H1 (cell line): ENCODE results near the gene EPHA5. TPM values are rescaled to one million over a fixed set of nuclear protein-coding genes. Genes with fewer than 3 reads are reported as not detected.

ENCODE experiments used
- CTCF ChIA-PET: fragments of 300-600 bp; sonication (Branson Sonifier 250); formaldehyde crosslinking; loops from one replicate; lab custom pipeline; 2021; ENCODE audit not compliant: partially characterized antibody; lab: Charles Lee
- POLR2A ChIA-PET: fragments of 300-600 bp; sonication (Branson Sonifier 250); formaldehyde crosslinking; loops from one replicate; lab custom pipeline; 2021; ENCODE audit warnings: inconsistent platforms; ENCODE audit not compliant: partially characterized antibody; lab: Charles Lee
- DNase-seq, 2 experiments: peaks; one replicate each; pipeline versions ENCODE4 v3.0.0 to v3.0.0-alpha.2; 2010 to 2022; ENCODE audit warnings: low spot score in 2 of 2, low read depth in 1 of 2, mixed read lengths in 1 of 2
- FAIRE-seq: peaks from 2 replicates; lab custom pipeline; 2011; peaks lifted over from hg19 to GRCh38; lab: Jason Lieb, UNC
- H2AFZ ChIP-seq: 2 replicates; pipeline ENCODE4 v1.8.1; 2012; ENCODE audit warnings: low read length, inconsistent platforms
- H2AK5ac ChIP-seq: 2 replicates; pipeline ENCODE4 v1.6.1; 2013; ENCODE audit warnings: low read depth, low read length
- H2BK120ac ChIP-seq: replicated peaks from 2 replicates; pipeline ENCODE3; 2013; ENCODE audit warnings: low read depth, low read length, inconsistent platforms
- H2BK12ac ChIP-seq: 2 replicates; pipeline ENCODE4 v1.6.1; 2013; ENCODE audit warnings: low read depth, low read length
- H2BK15ac ChIP-seq: 2 replicates; pipeline ENCODE4 v1.6.1; 2013; ENCODE audit warnings: low read length
- H2BK20ac ChIP-seq: 2 replicates; pipeline ENCODE4 v1.6.1; 2013; ENCODE audit warnings: low read length
- H2BK5ac ChIP-seq: 2 replicates; pipeline ENCODE4 v1.6.1; 2013; ENCODE audit warnings: low read depth, low read length
- H3K14ac ChIP-seq: 2 replicates; pipeline ENCODE4 v1.6.1; 2013; ENCODE audit warnings: inconsistent platforms; ENCODE audit not compliant: insufficient read length
- H3K18ac ChIP-seq: 2 replicates; pipeline ENCODE4 v1.6.1; 2013; ENCODE audit warnings: low read length; ENCODE audit errors: extremely low read depth
- H3K23ac ChIP-seq: 2 replicates; pipeline ENCODE4 v1.6.1; 2013; ENCODE audit warnings: inconsistent platforms; ENCODE audit not compliant: insufficient read length
- H3K23me2 ChIP-seq: 2 replicates; pipeline ENCODE4 v1.6.1; 2013; ENCODE audit warnings: low read depth, low read length
- H3K27ac ChIP-seq: 2 replicates; pipeline ENCODE4 v1.6.1; 2011; ENCODE audit warnings: low read depth, low read length, inconsistent platforms
- H3K27me3 ChIP-seq, 4 experiments: replicated peaks in 1 of 4; 1 replicate in 1 of 4; 2 replicates in 3 of 4; pipeline versions ENCODE4 v1.6.1 to v1.8.1; 2011 to 2013; ENCODE audit warnings: low read length in 3 of 4, mild to moderate bottlenecking in 3 of 4, inconsistent platforms in 2 of 4, mixed read lengths in 2 of 4, moderate library complexity in 1 of 4; ENCODE audit not compliant: control insufficient read depth in 3 of 4, insufficient read depth in 3 of 4; ENCODE audit errors: extremely low read depth in 1 of 4
- H3K36me3 ChIP-seq, 4 experiments: 2 replicates each; pipeline versions ENCODE4 v1.6.1 to v1.8.1; 2011 to 2013; ENCODE audit warnings: mild to moderate bottlenecking in 4 of 4, low read length in 3 of 4, moderate library complexity in 2 of 4, control low read depth in 1 of 4, inconsistent platforms in 1 of 4; ENCODE audit not compliant: insufficient read depth in 4 of 4, control insufficient read depth in 2 of 4
- H3K4ac ChIP-seq: replicated peaks from 2 replicates; pipeline ENCODE3; 2013; ENCODE audit warnings: low read length, low read depth, mixed read lengths, inconsistent platforms; ENCODE audit not compliant: insufficient read length
- H3K4me1 ChIP-seq, 4 experiments: replicated peaks in 1 of 4; 1 replicate in 1 of 4; 2 replicates in 3 of 4; pipeline versions ENCODE4 v1.6.1 to v1.8.1; 2011 to 2013; ENCODE audit warnings: low read length in 3 of 4, inconsistent platforms in 2 of 4, mixed read lengths in 1 of 4; ENCODE audit not compliant: insufficient read depth in 4 of 4, control insufficient read depth in 3 of 4
- H3K4me2 ChIP-seq, 2 experiments: 2 replicates each; pipeline versions ENCODE4 v1.6.1 to v1.8.1; 2011 to 2013; ENCODE audit warnings: low read depth in 2 of 2, low read length in 2 of 2, control low read depth in 1 of 2, inconsistent platforms in 1 of 2, mild to moderate bottlenecking in 1 of 2; ENCODE audit not compliant: insufficient read depth in 1 of 2
- H3K4me3 ChIP-seq, 4 experiments: fragments of 200-600, 300-600 bp in 1 of 4; sonication (generic), shearing (Covaris generic), sonication (Bioruptor Twin) in 1 of 4; 2 replicates each; pipeline versions ENCODE4 v1.5.1 to v1.8.1; 2011 to 2016; ENCODE audit warnings: low read length in 4 of 4, low read depth in 3 of 4, control low read depth in 2 of 4, inconsistent platforms in 2 of 4, mild to moderate bottlenecking in 2 of 4, mixed read lengths in 1 of 4, moderate library complexity in 1 of 4; ENCODE audit not compliant: insufficient read depth in 2 of 4; ENCODE audit errors: extremely low read depth in 1 of 4
- H3K56ac ChIP-seq: replicated peaks from 2 replicates; pipeline ENCODE3; 2013; ENCODE audit warnings: low read depth, mild to moderate bottlenecking, mixed read lengths, low read length, inconsistent platforms; ENCODE audit not compliant: insufficient read length
- H3K79me1 ChIP-seq: 2 replicates; pipeline ENCODE4 v1.6.1; 2013; ENCODE audit warnings: low read depth, low read length, control low read depth
- H3K79me2 ChIP-seq, 2 experiments: 2 replicates each; pipeline versions ENCODE4 v1.6.1 to v1.8.1; 2012 to 2013; ENCODE audit warnings: low read length in 2 of 2, mild to moderate bottlenecking in 2 of 2, inconsistent platforms in 1 of 2; ENCODE audit not compliant: insufficient read depth in 2 of 2, control insufficient read depth in 1 of 2
- H3K9ac ChIP-seq, 4 experiments: replicated peaks in 1 of 4; 1 replicate in 1 of 4; 2 replicates in 3 of 4; pipeline versions ENCODE4 v1.6.1 to v1.8.1; 2011 to 2013; ENCODE audit warnings: low read depth in 3 of 4, low read length in 3 of 4, control low read depth in 2 of 4, mild to moderate bottlenecking in 2 of 4, moderate library complexity in 2 of 4, inconsistent platforms in 1 of 4; ENCODE audit errors: extremely low read depth in 1 of 4
- H3K9me3 ChIP-seq, 2 experiments: 2 replicates each; pipeline versions ENCODE4 v1.6.1 to v1.8.1; 2012 to 2013; ENCODE audit warnings: mild to moderate bottlenecking in 2 of 2, moderate library complexity in 2 of 2, control low read depth in 1 of 2, inconsistent platforms in 1 of 2, low read depth in 1 of 2, low read length in 1 of 2, mixed read lengths in 1 of 2; ENCODE audit not compliant: insufficient read depth in 2 of 2
- H4K20me1 ChIP-seq, 2 experiments: replicated peaks in 1 of 2; 2 replicates each; pipeline versions ENCODE3 to v1.8.1; 2011 to 2013; ENCODE audit warnings: inconsistent platforms in 2 of 2, low read length in 2 of 2, mild to moderate bottlenecking in 1 of 2; ENCODE audit not compliant: insufficient read depth in 2 of 2, control insufficient read depth in 1 of 2
- H4K5ac ChIP-seq: 2 replicates; pipeline ENCODE4 v1.6.1; 2013; ENCODE audit warnings: low read length, low read depth, mixed read lengths, inconsistent platforms; ENCODE audit not compliant: insufficient read length
- H4K8ac ChIP-seq: 2 replicates; pipeline ENCODE4 v1.8.0; 2013; ENCODE audit warnings: mild to moderate bottlenecking, moderate library complexity, low read length, inconsistent platforms; ENCODE audit not compliant: insufficient read depth; ENCODE audit errors: extremely low read depth
- H4K91ac ChIP-seq: replicated peaks from 2 replicates; pipeline ENCODE3; 2013; ENCODE audit warnings: low read length, mixed read lengths, inconsistent platforms; ENCODE audit not compliant: insufficient read length
- BACH1 ChIP-seq: IDR thresholded peaks from 2 replicates; pipeline ENCODE4 v1.6.1; 2012; ENCODE audit warnings: low read length, improper control_type of control experiment
- NANOG ChIP-seq: IDR thresholded peaks from 2 replicates; pipeline ENCODE4 v1.6.1; 2011; ENCODE audit warnings: low read length, low read depth, mild to moderate bottlenecking, inconsistent platforms; ENCODE audit not compliant: insufficient read depth, poor library complexity, severe bottlenecking
- POLR2AphosphoS5 ChIP-seq: IDR thresholded peaks from 2 replicates; pipeline ENCODE4 v1.6.1; 2011; ENCODE audit warnings: low read depth, low read length
- SIN3A ChIP-seq, 2 experiments: IDR thresholded peaks in 1 of 2; conservative IDR thresholded peaks in 1 of 2; 2 replicates each; pipeline ENCODE4 v1.6.1; 2011 to 2012; ENCODE audit warnings: low read length in 2 of 2, improper control_type of control experiment in 1 of 2, low read depth in 1 of 2, mild to moderate bottlenecking in 1 of 2
- SP1 ChIP-seq: IDR thresholded peaks from 2 replicates; pipeline ENCODE4 v1.6.1; 2011; ENCODE audit warnings: low read depth, low read length
- SP4 ChIP-seq: IDR thresholded peaks from 2 replicates; pipeline ENCODE4 v1.6.1; 2012; ENCODE audit warnings: low read length, inconsistent platforms
- TAF7 ChIP-seq: optimal IDR thresholded peaks from 2 replicates; pipeline ENCODE3; 2011; ENCODE audit warnings: low read depth, mild to moderate bottlenecking, inconsistent platforms, low read length, moderate library complexity, borderline replicate concordance
- TBP ChIP-seq: IDR thresholded peaks from 2 replicates; pipeline ENCODE4 v1.6.1; 2011; ENCODE audit warnings: low read depth, low read length, improper control_type of control experiment
- TCF12 ChIP-seq: IDR thresholded peaks from 2 replicates; pipeline ENCODE4 v1.6.1; 2011; ENCODE audit warnings: low read depth, mild to moderate bottlenecking, low read length
- YY1 ChIP-seq: IDR thresholded peaks from 2 replicates; pipeline ENCODE4 v1.6.1; 2011; ENCODE audit warnings: low read depth, mild to moderate bottlenecking, low read length
- whole genome bisulfite sequencing, 2 experiments: shearing (Covaris generic) in 1 of 2; methylation state at CpG; one replicate each; pipeline versions ENCODE4 v1.1.6 to v1.1.7; 2013 to 2015; ENCODE audit warnings: low lambda C conversion rate in 2 of 2, mixed read lengths in 2 of 2, inconsistent platforms in 1 of 2, low coverage in 1 of 2, missing lambda C conversion rate in 1 of 2; ENCODE audit not compliant: insufficient replicate concordance in 2 of 2, insufficient coverage in 1 of 2, insufficient read length in 1 of 2; ENCODE audit errors: extremely low coverage in 1 of 2, missing lambda C conversion rate in 1 of 2; 5-methylcytosine and 5-hydroxymethylcytosine counted together
- polyA plus RNA-seq, 7 experiments: library from polyadenylated mRNA; depleted of rRNA in 3 of 7; stranded (reverse) in 5 of 7; unstranded in 2 of 7; fragments of >200 nt in 5 of 7; fragments of 200-250 nt in 2 of 7; gene quantifications; 1 replicate in 5 of 7; 2 replicates in 1 of 7; 4 replicates in 1 of 7; pipeline versions ENCODE4 v1.2.1 to v1.2.3, GENCODE V29; 2011 to 2013; ENCODE audit warnings: missing spikeins in 2 of 7, mixed read lengths in 2 of 7
- total RNA-seq: library from RNA; stranded (reverse); fragmentation: NEBNext Ultra II Directional; extraction: Animal tissue kit (Norgen Biotek cat#: 25700); gene quantifications from 2 replicates; pipeline ENCODE4 v1.2.1, GENCODE V29; 2021
- TF ChIP-seq, protein P1 (sequence below): IDR thresholded peaks from 2 replicates; pipeline ENCODE4 v1.6.1; 2012; ENCODE audit warnings: inconsistent platforms
- TF ChIP-seq, protein P2 (sequence below), 3 experiments: IDR thresholded peaks; 1 replicate in 2 of 3; 2 replicates in 1 of 3; pipeline versions ENCODE4 v1.5.1 to v1.6.1; 2011; ENCODE audit warnings: low read length in 3 of 3, mild to moderate bottlenecking in 3 of 3, inconsistent platforms in 2 of 3, low read depth in 1 of 3, moderate library complexity in 1 of 3; ENCODE audit not compliant: insufficient read depth in 1 of 3; ENCODE audit errors: control extremely low read depth in 1 of 3

The EPHA5 gene
- total and polyA plus RNA-seq, 2 of the 8 experiments (the other 6 are each of a cell fraction or from before 2014, with no cell fraction given) = 0.03 to 0.11 TPM

DNA sequence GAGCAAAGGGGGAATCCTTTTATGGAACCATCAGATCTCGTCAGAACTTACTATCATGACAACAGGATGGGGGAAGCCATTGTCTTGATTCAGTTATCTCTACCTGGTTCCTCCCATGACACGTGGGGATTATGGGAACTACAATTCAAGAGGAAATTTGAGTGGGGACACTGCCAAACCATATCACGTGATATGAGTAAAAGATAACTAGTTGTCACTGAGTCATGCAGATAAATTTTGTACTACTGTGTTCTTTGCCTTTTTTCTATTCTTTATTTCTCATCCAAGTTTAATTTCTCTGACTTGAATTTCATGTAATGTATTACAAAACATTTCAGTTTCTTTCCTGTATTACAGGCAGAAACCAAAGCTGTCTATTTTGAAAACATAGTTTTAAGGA lies 383.2 kb downstream of the EPHA5 start:
- Histone ChIP-seq H2BK20ac (no peak overlapping the region), H3K4me2 (no peak overlapping the region), H3K23me2 (no peaks in the 10 kb centered on the region), H3K4ac (no peak overlapping the region), H3K79me2 (no peaks in the 10 kb centered on the region), H2BK15ac (no peak overlapping the region), H2AK5ac (no peak overlapping the region), H4K8ac (no peak overlapping the region), H3K56ac (no peak overlapping the region), H3K14ac (no peak overlapping the region), H4K91ac (no peak overlapping the region), H3K27ac (no peak overlapping the region), H3K18ac (no peak overlapping the region), H3K9me3 (0 out of 4 replicates have a peak, but pooled peaks cover 3 to 4% of the 10 kb centered on the region in 2 experiments), H4K5ac (no peak overlapping the region), H3K9ac (no peak overlapping the region), H3K36me3 (no peaks in the 10 kb centered on the region), H2BK5ac (no peak overlapping the region), H3K27me3 (no peaks in the 10 kb centered on the region), H2BK12ac (no peak overlapping the region), H3K4me3 (no peak overlapping the region), H2BK120ac (no peak overlapping the region), H4K20me1 (no peaks in the 10 kb centered on the region), H3K23ac (no peak overlapping the region), H3K79me1 (no peaks in the 10 kb centered on the region), H2AFZ (no peak overlapping the region), H3K4me1 (no peaks in the 10 kb centered on the region)
- 90% methylated on average over 3 of the region's 3 CpGs; no CpG with 5 or more reads in 1 of the 2 experiments for WGBS, 2 experiments
- no peak for DNase-seq
- FAIRE-seq = no peak
- CTCF ChIA-PET = interaction anchor here (1.5 kb wide), 1 partner anchor 16 kb away, joined by 3 read pairs; no protein-coding TSS in a partner anchor
- POLR2A ChIA-PET = no interaction called here
- TF ChIP-seq BACH1 (no peak), NANOG (no peak), TCF12 (no peak), TBP (no peak), TAF7 (no peak), SP1 (no peak), SIN3A (conservative IDR thresholded peaks at IDR 0.05 in 1 of 2, IDR thresholded peaks at IDR 0.05 in 1 of 2; ENCODE audit: low read depth in 1 of 2, low read length in 2 of 2) (no peak), POLR2AphosphoS5 (no peak), SP4 (no peak), YY1 (no peak)
- TF ChIP-seq, protein P1, sequence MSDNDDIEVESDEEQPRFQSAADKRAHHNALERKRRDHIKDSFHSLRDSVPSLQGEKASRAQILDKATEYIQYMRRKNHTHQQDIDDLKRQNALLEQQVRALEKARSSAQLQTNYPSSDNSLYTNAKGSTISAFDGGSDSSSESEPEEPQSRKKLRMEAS = no peak
- TF ChIP-seq, protein P2, sequence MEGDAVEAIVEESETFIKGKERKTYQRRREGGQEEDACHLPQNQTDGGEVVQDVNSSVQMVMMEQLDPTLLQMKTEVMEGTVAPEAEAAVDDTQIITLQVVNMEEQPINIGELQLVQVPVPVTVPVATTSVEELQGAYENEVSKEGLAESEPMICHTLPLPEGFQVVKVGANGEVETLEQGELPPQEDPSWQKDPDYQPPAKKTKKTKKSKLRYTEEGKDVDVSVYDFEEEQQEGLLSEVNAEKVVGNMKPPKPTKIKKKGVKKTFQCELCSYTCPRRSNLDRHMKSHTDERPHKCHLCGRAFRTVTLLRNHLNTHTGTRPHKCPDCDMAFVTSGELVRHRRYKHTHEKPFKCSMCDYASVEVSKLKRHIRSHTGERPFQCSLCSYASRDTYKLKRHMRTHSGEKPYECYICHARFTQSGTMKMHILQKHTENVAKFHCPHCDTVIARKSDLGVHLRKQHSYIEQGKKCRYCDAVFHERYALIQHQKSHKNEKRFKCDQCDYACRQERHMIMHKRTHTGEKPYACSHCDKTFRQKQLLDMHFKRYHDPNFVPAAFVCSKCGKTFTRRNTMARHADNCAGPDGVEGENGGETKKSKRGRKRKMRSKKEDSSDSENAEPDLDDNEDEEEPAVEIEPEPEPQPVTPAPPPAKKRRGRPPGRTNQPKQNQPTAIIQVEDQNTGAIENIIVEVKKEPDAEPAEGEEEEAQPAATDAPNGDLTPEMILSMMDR (IDR thresholded peaks at IDR 0.05; ENCODE audit: control extremely low read depth in 1 of 3, insufficient read depth in 1 of 3, low read depth in 1 of 3, low read length in 3 of 3) = no peak
